K562 (cell line): Measurements from ENCODE around the gene FSTL3. TPM values are rescaled to one million over a fixed set of nuclear protein-coding genes. Genes with fewer than 3 reads are reported as not detected.
A peak's percentile ranks its signal among the peaks of the same experiment; 100 is the strongest.

Experiments
- ATAC-seq: fragments of 200-7000 bp; cut with Tn5 transposase; 3 replicates; pipeline ENCODE4 v1.9.1; 2020; ENCODE audit warnings: moderate library complexity
- BruUV-seq: library from RNA; stranded (reverse); fragments of 400-500 nt; replicated peaks from 2 replicates; lab custom pipeline; 2021; lab: Mats Ljungman, UMichigan
- CTCF ChIA-PET: fragments of 300-600 bp; formaldehyde crosslinking; extraction: SDS; loops from one replicate; lab custom pipeline; 2021; ENCODE audit warnings: low intra/inter-chr PET ratio; lab: Yijun Ruan, JAX
- POLR2A ChIA-PET: fragments of 300-600, 350-650 bp; sonication (Branson Sonifier 250); formaldehyde crosslinking; extraction: SDS; loops from one replicate; lab custom pipeline; 2021; ENCODE audit warnings: antibody characterized with exemption, inconsistent platforms; lab: Yijun Ruan, JAX
- DNase-seq, 4 experiments: peaks; one replicate each; pipeline versions ENCODE4 v3.0.0 to v3.0.0-alpha.2; 2011 to 2018; ENCODE audit warnings: low spot score in 3 of 4, mixed read lengths in 3 of 4; ENCODE audit errors: extremely low read depth in 1 of 4
- FAIRE-seq: peaks from 2 replicates; lab custom pipeline; 2011; peaks lifted over from hg19 to GRCh38; lab: Jason Lieb, UNC
- H2AFZ ChIP-seq: 2 replicates; pipeline ENCODE4 v1.6.0; 2011; ENCODE audit warnings: low read depth, low read length, control low read depth, inconsistent platforms
- H3K27ac ChIP-seq: fragments of 200-600 bp; 3 replicates; pipeline ENCODE4 v1.8.0; 2011; ENCODE audit warnings: low read depth, mild to moderate bottlenecking, control low read depth, inconsistent platforms, low read length, moderate library complexity, mixed read lengths; ENCODE audit errors: extremely low read depth
- H3K27me3 ChIP-seq, 2 experiments: fragments of 300-600 bp in 1 of 2; 2 replicates in 1 of 2; 3 replicates in 1 of 2; pipeline versions ENCODE4 v1.6.0 to v1.8.0; 2011; ENCODE audit warnings: inconsistent platforms in 2 of 2, low read length in 2 of 2, mild to moderate bottlenecking in 1 of 2, mixed read lengths in 1 of 2, moderate library complexity in 1 of 2; ENCODE audit not compliant: control insufficient read depth in 2 of 2, insufficient read depth in 2 of 2
- H3K36me3 ChIP-seq: fragments of 300-600 bp; 3 replicates; pipeline ENCODE4 v1.8.0; 2011; ENCODE audit warnings: mild to moderate bottlenecking, low read length, inconsistent platforms; ENCODE audit not compliant: control insufficient read depth, insufficient read depth
- H3K4me1 ChIP-seq, 2 experiments: fragments of 200-600 bp in 1 of 2; replicated peaks in 1 of 2; 2 replicates in 1 of 2; 3 replicates in 1 of 2; pipeline versions ENCODE4 v1.5.1 to v1.8.0; 2011; ENCODE audit warnings: inconsistent platforms in 2 of 2, low read length in 2 of 2, mild to moderate bottlenecking in 1 of 2, mixed read lengths in 1 of 2, moderate library complexity in 1 of 2; ENCODE audit not compliant: control insufficient read depth in 2 of 2, insufficient read depth in 2 of 2
- H3K4me2 ChIP-seq: 2 replicates; pipeline ENCODE4 v1.6.1; 2011; ENCODE audit warnings: low read length, control low read depth, inconsistent platforms, mixed read lengths; ENCODE audit not compliant: insufficient read depth
- H3K4me3 ChIP-seq: fragments of 200-600 bp; sonication (generic), shearing (Covaris generic); 2 replicates; pipeline ENCODE4 v1.5.1; 2016; ENCODE audit warnings: control low read depth, inconsistent platforms
- H3K79me2 ChIP-seq: fragments of 200-600 bp; 3 replicates; pipeline ENCODE4 v1.8.0; 2011; ENCODE audit warnings: low read length, inconsistent platforms; ENCODE audit not compliant: control insufficient read depth, insufficient read depth
- H3K9ac ChIP-seq, 2 experiments: 2 replicates each; pipeline versions ENCODE4 v1.6.0 to v1.6.1; 2011; ENCODE audit warnings: low read depth in 2 of 2, low read length in 2 of 2, control low read depth in 1 of 2, inconsistent platforms in 1 of 2, mild to moderate bottlenecking in 1 of 2, mixed read lengths in 1 of 2; ENCODE audit not compliant: insufficient read depth in 1 of 2
- H3K9me1 ChIP-seq: one replicate; pipeline ENCODE4 v1.6.0; 2011; ENCODE audit warnings: inconsistent platforms, mild to moderate bottlenecking, low read length, moderate library complexity; ENCODE audit not compliant: control insufficient read depth, insufficient read depth
- H3K9me3 ChIP-seq: replicated peaks from 2 replicates; pipeline ENCODE4 v1.5.1; 2011; ENCODE audit warnings: low read depth, low read length, inconsistent platforms; ENCODE audit not compliant: control insufficient read depth, insufficient read depth
- H4K20me1 ChIP-seq: replicated peaks from 2 replicates; pipeline ENCODE4 v1.6.1; 2011; ENCODE audit warnings: low read length, inconsistent platforms, mixed read lengths; ENCODE audit not compliant: control insufficient read depth, insufficient read depth
- CC2D1A ChIP-seq: fragments of 450-650 bp; IDR thresholded peaks from 2 replicates; pipeline ENCODE4 v1.6.1; 2017; ENCODE audit warnings: mild to moderate bottlenecking
- L3MBTL2 ChIP-seq: fragments of 450-650 bp; IDR thresholded peaks from 2 replicates; pipeline ENCODE4 v1.6.1; 2016; ENCODE audit warnings: mild to moderate bottlenecking, moderate library complexity
- MGA ChIP-seq: fragments of 450-650 bp; IDR thresholded peaks from 2 replicates; pipeline ENCODE4 v1.6.1; 2016; ENCODE audit warnings: mild to moderate bottlenecking, moderate library complexity
- STAG1 ChIP-seq: sonication (generic); formaldehyde crosslinking; IDR thresholded peaks from 2 replicates; pipeline ENCODE4 v1.5.0; 2020; ENCODE audit warnings: missing genetic modification reagents, borderline replicate concordance
- ZBTB17 ChIP-seq: fragments of 450-650 bp; formaldehyde crosslinking; IDR thresholded peaks from 2 replicates; pipeline ENCODE4 v1.4.0; 2020; ENCODE audit warnings: mild to moderate bottlenecking
- ZFX ChIP-seq: sonication (generic); formaldehyde crosslinking; IDR thresholded peaks from 2 replicates; pipeline ENCODE4 v1.8.0; 2022; ENCODE audit warnings: mild to moderate bottlenecking, missing genetic modification reagents, moderate library complexity
- ZNF444 ChIP-seq: fragments of 250-450 bp; sonication (Bioruptor Pico); IDR thresholded peaks from 2 replicates; pipeline ENCODE4 v1.4.0; 2020; ENCODE audit warnings: mild to moderate bottlenecking, moderate library complexity
- WGBS: fragments of 100-300 bp; shearing (Covaris generic); methylation state at CpG from one replicate; pipeline ENCODE4 v1.1.6; 2016; ENCODE audit warnings: low coverage, mixed read lengths; ENCODE audit not compliant: insufficient coverage; ENCODE audit errors: missing lambda C conversion rate; 5-methylcytosine and 5-hydroxymethylcytosine counted together
- in situ Hi-C: fragments of 300-500 bp; cut with MboI; formaldehyde crosslinking; loops from 4 replicates; pipeline ENCODE4 v1.15.0; 2018; ENCODE audit warnings: inconsistent platforms, mixed read lengths
- intact Hi-C: fragments of 100-400 bp; cut with micrococcal nuclease; formaldehyde crosslinking; loops from 2 replicates; pipeline ENCODE4 v1.14.2; 2022
- polyA plus RNA-seq, 8 experiments: library from polyadenylated mRNA; depleted of rRNA in 4 of 8; stranded (reverse) in 5 of 8; unstranded in 3 of 8; fragments of >200 nt; fragmentation: Nextera tagmentation in 2 of 8; fragmentation: Illumina TruSeq in 1 of 8; extraction: Ambion mirVana in 2 of 8; extraction: Trizol in 1 of 8; gene quantifications; 2 replicates each; pipeline versions ENCODE4 v1.2.1 to v1.2.3, GENCODE V29; 2011 to 2014; ENCODE audit warnings: inconsistent platforms in 1 of 8, missing spikeins in 1 of 8
- total RNA-seq, 7 experiments: library from RNA; depleted of rRNA in 6 of 7; stranded (reverse); fragments of >200 nt in 6 of 7; fragmentation: Illumina TruSeq in 2 of 7; extraction: Trizol in 2 of 7; gene quantifications; 2 replicates each; pipeline versions ENCODE4 v1.2.1 to v1.2.3, GENCODE V29; 2011 to 2021; ENCODE audit warnings: low replicate concordance in 1 of 7
- TF ChIP-seq, protein P1 (sequence below), 3 experiments: fragments of 200-800 bp in 1 of 3; sonication (Bioruptor generic) in 1 of 3; sonication (generic) in 1 of 3; formaldehyde crosslinking in 1 of 3; IDR thresholded peaks; 2 replicates each; pipeline versions ENCODE4 v1.6.1 to v1.8.0; 2016 to 2022; ENCODE audit warnings: mild to moderate bottlenecking in 2 of 3, missing compliant biosample characterization in 2 of 3, missing genetic modification characterization in 2 of 3, missing genetic modification reagents in 1 of 3

FSTL3 gene
- total and polyA plus RNA-seq, 9 of the 15 experiments (the other 6 are each of a cell fraction or from before 2014, with no cell fraction given) = 0.35 to 6.8 (median 4.2) TPM; not detected in 1

GRCh38 chr19:664913-665443, 11.2 kb upstream of the FSTL3 start:
- BruUV-seq = no TSS peak
- peaks cover 12% of the 10 kb centered on the region for H3K9me3 ChIP-seq
- TF ChIP-seq CC2D1A = peak; percentile 78; the same call in 1 of the 2 replicates
- no peak for TF ChIP-seq ZNF444 (CRISPR knock-in tag)
- 0 out of 2 replicates have a peak, but pooled peaks have one; percentile 23 for TF ChIP-seq ZBTB17
- TF ChIP-seq, protein P1, sequence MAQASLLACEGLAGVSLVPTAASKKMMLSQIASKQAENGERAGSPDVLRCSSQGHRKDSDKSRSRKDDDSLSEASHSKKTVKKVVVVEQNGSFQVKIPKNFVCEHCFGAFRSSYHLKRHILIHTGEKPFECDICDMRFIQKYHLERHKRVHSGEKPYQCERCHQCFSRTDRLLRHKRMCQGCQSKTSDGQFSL (CRISPR knock-in tag; IDR thresholded peaks at IDR 0.05) = 0 out of 2 replicates have a peak, but pooled peaks have one; percentile 38
- TF ChIP-seq, protein P1 (tag; IDR thresholded peaks at IDR 0.05) = peak in 1 of 2 experiments; percentile 48; a peak in 1 of 4 replicates
- TF ChIP-seq MGA = peak; percentile 61; the same call in 1 of the 2 replicates
- TF ChIP-seq L3MBTL2 = peak; percentile 86
- TF ChIP-seq ZFX = peak; percentile 23; the same call in 1 of the 2 replicates
- TF ChIP-seq STAG1 (CRISPR knock-in tag) = peak; percentile 74

More at GRCh38 chr19:664913-665443, 11.2 kb upstream of the FSTL3 start:
- ChIA-PET POLR2A (no interaction called here), CTCF (interaction anchor here (0.8 to 1.6 kb wide), 2 partner anchors 14 to 69 kb away, joined by 3 to 19 read pairs; no protein-coding TSS in a partner anchor)
- Histone ChIP-seq H4K20me1 (peaks cover 22% of the 10 kb centered on the region), H2AFZ (peak overlapping the region; percentile 81), H3K4me2 (peak overlapping the region; percentile 55; the same call in 1 of the 2 replicates), H3K36me3 (peaks cover 17% of the 10 kb centered on the region; the same call in 1 of the 3 replicates), H3K4me3 (no peak overlapping the region), H3K4me1 (peaks cover 26 to 43% of the 10 kb centered on the region in 2 experiments), H3K27ac (no peak overlapping the region), H3K9me1 (peaks cover 6% of the 10 kb centered on the region), H3K79me2 (peaks cover 31% of the 10 kb centered on the region), H3K9ac (peak overlapping the region in 1 of 2 experiments; percentile 81; a peak in 2 of 4 replicates), H3K27me3 (no peaks in the 10 kb centered on the region)
- DNase-seq = peak; percentile 73 to 84 (median 79)
- intact Hi-C loops (loop anchor here (1.0 kb wide), 1 partner anchor 69 kb away; no protein-coding TSS in a partner anchor), in situ Hi-C loops (loop anchor here (5.0 kb wide), 1 partner anchor 67 kb away; no protein-coding TSS in a partner anchor)
- WGBS = 4% methylated on average over 19 of the region's 24 CpGs
- peak; percentile 58 for FAIRE-seq
- ATAC-seq = peak; percentile 55
